Naive thymus-derived CD4-positive, alpha-beta T cell (primary cell): Measurements from ENCODE around the gene GUCY1A2. TPM values are rescaled to one million over a fixed set of nuclear protein-coding genes. Genes with fewer than 3 reads are reported as not detected.
"Not testable (repeated sequence)": the region's sequence is repeated elsewhere in the genome, so short reads cannot be mapped to it uniquely, and the experiment has no call there.

Experiments used
- ATAC-seq: fragments of 150-1000 bp; cut with Tn5 transposase; 2 replicates; pipeline ENCODE4 v1.10.0; 2021; ENCODE audit warnings: mild to moderate bottlenecking, moderate library complexity
- CTCF ChIA-PET: fragments of 350-600 bp; sonication (Branson Sonifier 250); formaldehyde crosslinking; loops from one replicate; lab custom pipeline; 2021; ENCODE audit warnings: antibody characterized with exemption; lab: Charles Lee
- POLR2A ChIA-PET: fragments of 350-600 bp; sonication (Branson Sonifier 250); formaldehyde crosslinking; loops from one replicate; lab custom pipeline; 2021; ENCODE audit warnings: antibody characterized with exemption, inconsistent platforms; lab: Charles Lee
- DNase-seq, 9 donors: peaks; one replicate each; pipeline versions ENCODE4 v3.0.0 to v3.0.0-alpha.2; 2020 to 2022; ENCODE audit warnings: mixed read lengths in 1 of 9
- H3K27ac ChIP-seq: one replicate; pipeline ENCODE4 v1.7.0; 2013; ENCODE audit warnings: mild to moderate bottlenecking, low read depth, low read length, moderate library complexity
- H3K27me3 ChIP-seq, 2 donors: one replicate each; pipeline ENCODE4 v1.7.0; 2013; ENCODE audit warnings: low read length in 2 of 2, mild to moderate bottlenecking in 2 of 2, moderate library complexity in 2 of 2; ENCODE audit not compliant: control insufficient read depth in 2 of 2, insufficient read depth in 2 of 2
- H3K36me3 ChIP-seq, 3 experiments: 1 replicate in 2 of 3; 2 replicates in 1 of 3; pipeline ENCODE4 v1.7.0; 2013; ENCODE audit warnings: low read length in 3 of 3, mild to moderate bottlenecking in 3 of 3, moderate library complexity in 1 of 3; ENCODE audit not compliant: insufficient read depth in 3 of 3, control insufficient read depth in 2 of 3
- H3K4me1 ChIP-seq, 2 donors: one replicate each; pipeline ENCODE4 v1.7.0; 2013; ENCODE audit warnings: low read length in 2 of 2, mild to moderate bottlenecking in 2 of 2, moderate library complexity in 1 of 2; ENCODE audit not compliant: control insufficient read depth in 2 of 2, insufficient read depth in 2 of 2
- H3K4me3 ChIP-seq: 2 replicates; pipeline ENCODE4 v1.7.0; 2013; ENCODE audit warnings: mild to moderate bottlenecking, low read length
- H3K9me3 ChIP-seq, 3 experiments: 1 replicate in 2 of 3; 2 replicates in 1 of 3; pipeline ENCODE4 v1.7.0; 2013; ENCODE audit warnings: low read length in 3 of 3; ENCODE audit not compliant: control insufficient read depth in 2 of 3
- H3K27ac Mint-ChIP-seq, 9 donors: one replicate each; pipeline ENCODE4 v1.8.0; 2020 to 2022; ENCODE audit warnings: mixed read lengths in 9 of 9, mild to moderate bottlenecking in 8 of 9, moderate library complexity in 5 of 9, inconsistent platforms in 2 of 9
- H3K27me3 Mint-ChIP-seq, 5 donors: one replicate each; pipeline ENCODE4 v1.8.0; 2021 to 2022; ENCODE audit warnings: mixed read lengths in 5 of 5, mild to moderate bottlenecking in 1 of 5
- H3K36me3 Mint-ChIP-seq, 5 donors: one replicate each; pipeline ENCODE4 v1.8.0; 2020 to 2022; ENCODE audit warnings: mixed read lengths in 5 of 5, mild to moderate bottlenecking in 3 of 5, inconsistent platforms in 1 of 5
- H3K4me1 Mint-ChIP-seq, 7 donors: one replicate each; pipeline ENCODE4 v1.8.0; 2020 to 2022; ENCODE audit warnings: mixed read lengths in 7 of 7, mild to moderate bottlenecking in 3 of 7, inconsistent platforms in 1 of 7
- H3K4me3 Mint-ChIP-seq, 10 donors: one replicate each; pipeline ENCODE4 v1.8.0; 2020 to 2022; ENCODE audit warnings: mild to moderate bottlenecking in 10 of 10, mixed read lengths in 10 of 10, moderate library complexity in 6 of 10, inconsistent platforms in 2 of 10
- H3K9me3 Mint-ChIP-seq, 11 donors: one replicate each; pipeline ENCODE4 v1.8.0; 2020 to 2022; ENCODE audit warnings: mixed read lengths in 11 of 11, mild to moderate bottlenecking in 4 of 11, inconsistent platforms in 1 of 11, moderate library complexity in 1 of 11
- intact Hi-C, 2 donors: fragments of 100-400 bp; cut with micrococcal nuclease; formaldehyde crosslinking; loops; one replicate each; pipeline ENCODE4 v1.15.1; 2023
- polyA plus RNA-seq, 2 donors: library from polyadenylated mRNA; unstranded; fragments of 300-500 nt; fragmentation: Illumina TruSeq; gene quantifications; one replicate each; pipeline ENCODE4 v1.2.3, GENCODE V29; 2021
- total RNA-seq, 6 experiments: library from RNA in 5 of 6; stranded (reverse) in 5 of 6; gene quantifications; 1 replicate in 5 of 6; 2 replicates in 1 of 6; pipeline ENCODE4 v1.2.3 and lab custom pipeline; 2021 to 2026

The GUCY1A2 gene
- total and polyA plus RNA-seq, 7 experiments from 2014 or later, result 0.03 to 0.22 TPM; not detected in 5

- H3K27ac ChIP-seq, H3K9me3 ChIP-seq, H3K4me3 Mint-ChIP-seq, H3K36me3 Mint-ChIP-seq, DNase-seq, H3K4me1 Mint-ChIP-seq, POLR2A ChIA-PET, H3K4me3 ChIP-seq, ATAC-seq, H3K27ac Mint-ChIP-seq, intact Hi-C loops, H3K4me1 ChIP-seq, H3K36me3 ChIP-seq, H3K27me3 Mint-ChIP-seq, CTCF ChIA-PET, H3K27me3 ChIP-seq: not testable (repeated sequence)
- peaks cover 0 to 16% (median 6%) of the 10 kb centered on the region in 11 donors for H3K9me3 Mint-ChIP-seq
Measured at GRCh38 chr11:106777302-106777701, 241.0 kb downstream of the GUCY1A2 start.

GRCh38 chr11:106770489-106771085 lies 247.7 kb downstream of the GUCY1A2 start:
- H3K27me3 Mint-ChIP-seq, result no peaks in the 10 kb centered on the region
- H3K9me3 Mint-ChIP-seq, result peaks cover 0 to 10% (median 1%) of the 10 kb centered on the region in 11 donors
- H3K4me1 ChIP-seq, result no peaks in the 10 kb centered on the region
- intact Hi-C loops, result no loop called here
- H3K36me3 ChIP-seq, result no peaks in the 10 kb centered on the region
- no peak for DNase-seq
- no peak overlapping the region for H3K27ac Mint-ChIP-seq
- ChIA-PET CTCF (no interaction called here), POLR2A (no interaction called here)
- H3K27ac ChIP-seq, result no peak overlapping the region
- no peak overlapping the region for H3K4me3 ChIP-seq
- H3K4me3 Mint-ChIP-seq, result no peak overlapping the region
- H3K36me3 Mint-ChIP-seq, result no peaks in the 10 kb centered on the region
- H3K27me3 ChIP-seq, result no peaks in the 10 kb centered on the region
- no peak for ATAC-seq
- no peaks in the 10 kb centered on the region for H3K9me3 ChIP-seq
- no peaks in the 10 kb centered on the region for H3K4me1 Mint-ChIP-seq

GRCh38 chr11:106765469-106766258 lies 252.6 kb downstream of the GUCY1A2 start:
- Histone ChIP-seq H3K4me3 (no peak overlapping the region), H3K36me3 (no peaks in the 10 kb centered on the region), H3K27me3 (no peaks in the 10 kb centered on the region), H3K4me1 (no peaks in the 10 kb centered on the region), H3K27ac (no peak overlapping the region), H3K9me3 (no peaks in the 10 kb centered on the region)
- no peak for ATAC-seq
- DNase-seq, result no peak
- ChIA-PET CTCF (no interaction called here), POLR2A (no interaction called here)
- Mint-ChIP-seq H3K36me3 (no peaks in the 10 kb centered on the region), H3K27ac (no peak overlapping the region), H3K9me3 (peaks cover 0 to 4% (median 0%) of the 10 kb centered on the region in 11 donors), H3K4me3 (no peak overlapping the region), H3K27me3 (no peaks in the 10 kb centered on the region), H3K4me1 (no peaks in the 10 kb centered on the region)
- intact Hi-C loops, result no loop called here

GRCh38 chr11:106763501-106763900 lies 254.8 kb downstream of the GUCY1A2 start:
- intact Hi-C loops, result no loop called here

GRCh38 chr11:106761745-106762144 lies 256.5 kb downstream of the GUCY1A2 start:
- intact Hi-C loops, result no loop called here
- Histone ChIP-seq H3K36me3 (no peaks in the 10 kb centered on the region), H3K4me3 (no peak overlapping the region), H3K4me1 (no peaks in the 10 kb centered on the region), H3K27me3 (no peaks in the 10 kb centered on the region), H3K9me3 (no peaks in the 10 kb centered on the region), H3K27ac (no peak overlapping the region)
- POLR2A ChIA-PET, result no interaction called here
- Mint-ChIP-seq H3K36me3 (peaks cover 0 to 5% (median 0%) of the 10 kb centered on the region in 5 donors), H3K9me3 (peaks cover 0 to 19% (median 8%) of the 10 kb centered on the region in 11 donors), H3K4me3 (no peak overlapping the region), H3K27me3 (peaks cover 0 to 4% (median 0%) of the 10 kb centered on the region in 5 donors), H3K4me1 (no peaks in the 10 kb centered on the region), H3K27ac (no peak overlapping the region)
- ATAC-seq, result no peak
- CTCF ChIA-PET, result no interaction called here
- no peak for DNase-seq

More at GRCh38 chr11:106763501-106763900, 254.8 kb downstream of the GUCY1A2 start:
- H3K36me3 ChIP-seq, result no peaks in the 10 kb centered on the region
- H3K27ac Mint-ChIP-seq, result no peak overlapping the region
- CTCF ChIA-PET, result no interaction called here
- no peaks in the 10 kb centered on the region for H3K4me1 Mint-ChIP-seq
- no peak overlapping the region for H3K4me3 ChIP-seq
- POLR2A ChIA-PET, result no interaction called here
- H3K36me3 Mint-ChIP-seq, result no peaks in the 10 kb centered on the region
- H3K27ac ChIP-seq, result no peak overlapping the region
- no peaks in the 10 kb centered on the region for H3K27me3 ChIP-seq
- H3K4me1 ChIP-seq, result no peaks in the 10 kb centered on the region
- ATAC-seq, result no peak
- no peak for DNase-seq
- H3K27me3 Mint-ChIP-seq, result peaks cover 0 to 3% (median 0%) of the 10 kb centered on the region in 5 donors
- H3K9me3 ChIP-seq, result no peaks in the 10 kb centered on the region
- H3K4me3 Mint-ChIP-seq, result no peak overlapping the region
- peaks cover 0 to 11% (median 3%) of the 10 kb centered on the region in 11 donors for H3K9me3 Mint-ChIP-seq

GRCh38 chr11:106761240-106761639 lies 257.0 kb downstream of the GUCY1A2 start:
- H3K36me3 ChIP-seq, result no peaks in the 10 kb centered on the region
- ATAC-seq (no peak), DNase-seq (no peak)
- intact Hi-C loops, result no loop called here
- H3K4me3 ChIP-seq, result no peak overlapping the region
- Mint-ChIP-seq H3K4me1 (no peaks in the 10 kb centered on the region), H3K27ac (no peak overlapping the region), H3K9me3 (peaks cover 0 to 24% (median 10%) of the 10 kb centered on the region in 11 donors), H3K27me3 (peaks cover 0 to 4% (median 0%) of the 10 kb centered on the region in 5 donors), H3K36me3 (peaks cover 0 to 5% (median 0%) of the 10 kb centered on the region in 5 donors), H3K4me3 (no peak overlapping the region)
- H3K27ac ChIP-seq, result no peak overlapping the region
- H3K4me1 ChIP-seq, result no peaks in the 10 kb centered on the region
- H3K27me3 ChIP-seq, result no peaks in the 10 kb centered on the region
- H3K9me3 ChIP-seq, result no peaks in the 10 kb centered on the region
- POLR2A ChIA-PET, result no interaction called here
- CTCF ChIA-PET, result no interaction called here
